Embryonic facial prominence (tissue), 1 donor: ENCODE results near the gene ZNF202.
A peak's percentile ranks its signal among the peaks of the same experiment; 100 is the strongest.
"Not testable (repeated sequence)": the region's sequence is repeated elsewhere in the genome, so short reads cannot be mapped to it uniquely, and the experiment has no call there.

Experiments
- DNase-seq: peaks from one replicate; pipeline ENCODE4 v3.0.0-alpha.2; 2016; ENCODE audit errors: extremely low spot score

Gene ZNF202

GRCh38 chr11:123742031-123742723, 717 bp upstream of the ZNF202 start:
- peak; percentile 17 for DNase-seq

GRCh38 chr11:123740787-123741158, 687 bp downstream of the ZNF202 start:
- no peak for DNase-seq

GRCh38 chr11:123738374-123738773, 3.1 kb downstream of the ZNF202 start:
- DNase-seq: no peak

- DNase-seq: no peak
These were observed 4.7 kb downstream of the ZNF202 start for GRCh38 chr11:123736769-123737168.

- no peak for DNase-seq
These were observed 11.9 kb downstream of the ZNF202 start for GRCh38 chr11:123729602-123730001.

GRCh38 chr11:123725995-123726655, 15.3 kb downstream of the ZNF202 start:
- no peak for DNase-seq

- no peak for DNase-seq
These were observed 22.0 kb downstream of the ZNF202 start for GRCh38 chr11:123719452-123719851.

GRCh38 chr11:123718469-123718868, 23.0 kb downstream of the ZNF202 start:
- DNase-seq: no peak

- no peak for DNase-seq
These were observed 23.4 kb downstream of the ZNF202 start for GRCh38 chr11:123718063-123718462.

- DNase-seq: not testable (repeated sequence)
These were observed 28.8 kb downstream of the ZNF202 start for GRCh38 chr11:123712627-123713026.

GRCh38 chr11:123707606-123708205, 33.8 kb downstream of the ZNF202 start:
- no peak for DNase-seq

GRCh38 chr11:123707206-123707605, 34.3 kb downstream of the ZNF202 start:
- no peak for DNase-seq

GRCh38 chr11:123704341-123704740, 37.1 kb downstream of the ZNF202 start:
- no peak for DNase-seq

GRCh38 chr11:123702696-123703095, 38.8 kb downstream of the ZNF202 start:
- DNase-seq: no peak

GRCh38 chr11:123702139-123702538, 39.3 kb downstream of the ZNF202 start:
- no peak for DNase-seq

- DNase-seq: no peak
These were observed 40.7 kb downstream of the ZNF202 start for GRCh38 chr11:123700772-123701171.

- DNase-seq: no peak
These were observed 42.8 kb downstream of the ZNF202 start for GRCh38 chr11:123698546-123699127.

GRCh38 chr11:123696183-123696582, 45.3 kb downstream of the ZNF202 start:
- no peak for DNase-seq

GRCh38 chr11:123695231-123695630, 46.2 kb downstream of the ZNF202 start:
- DNase-seq: no peak

GRCh38 chr11:123694551-123694950, 46.9 kb downstream of the ZNF202 start:
- no peak for DNase-seq

- no peak for DNase-seq
These were observed 48.5 kb downstream of the ZNF202 start for GRCh38 chr11:123692961-123693360.

- DNase-seq: no peak
These were observed 51.0 kb downstream of the ZNF202 start for GRCh38 chr11:123690485-123690884.

- DNase-seq: no peak
These were observed 56.9 kb downstream of the ZNF202 start for GRCh38 chr11:123684601-123685000.
